Activated naive CD8-positive, alpha-beta T cell (primary cell): Measurements from ENCODE around the gene IGFBP7.

Source experiments
- H3K27ac Mint-ChIP-seq: one replicate; pipeline ENCODE4 v1.8.0; 2021; ENCODE audit warnings: mixed read lengths
- H3K27me3 Mint-ChIP-seq: one replicate; pipeline ENCODE4 v1.8.0; 2021; ENCODE audit warnings: mixed read lengths
- H3K36me3 Mint-ChIP-seq: one replicate; pipeline ENCODE4 v1.8.0; 2021; ENCODE audit warnings: mixed read lengths
- H3K4me1 Mint-ChIP-seq: one replicate; pipeline ENCODE4 v1.8.0; 2021; ENCODE audit warnings: low read depth, mixed read lengths
- H3K4me3 Mint-ChIP-seq: one replicate; pipeline ENCODE4 v1.8.0; 2021; ENCODE audit warnings: mild to moderate bottlenecking, mixed read lengths
- H3K9me3 Mint-ChIP-seq: one replicate; pipeline ENCODE4 v1.8.0; 2021; ENCODE audit warnings: low read depth, mixed read lengths

Gene IGFBP7

DNA sequence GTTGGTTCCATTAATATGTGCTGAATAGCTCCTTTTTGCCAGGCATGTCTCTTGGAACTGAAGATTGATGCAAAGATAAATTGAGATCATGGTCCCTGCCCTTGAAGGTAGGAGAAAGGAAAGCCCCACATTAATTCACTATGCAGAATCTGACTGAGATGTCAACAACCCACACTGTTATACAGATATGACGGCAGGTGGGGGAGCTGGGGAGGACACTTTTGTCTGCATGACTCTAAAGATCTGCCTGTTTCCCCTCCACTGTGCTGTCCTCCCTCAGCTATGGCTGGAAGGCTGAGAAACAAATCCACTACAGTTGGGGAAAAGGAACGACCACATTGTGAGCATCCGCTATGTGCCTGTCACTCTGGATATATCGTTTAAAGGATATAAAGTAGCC is 36.3 kb upstream of the IGFBP7 start:
- Mint-ChIP-seq H3K4me3 (no peak overlapping the region), H3K27me3 (peaks cover 9% of the 10 kb centered on the region), H3K36me3 (no peaks in the 10 kb centered on the region), H3K27ac (no peak overlapping the region), H3K9me3 (no peaks in the 10 kb centered on the region), H3K4me1 (no peaks in the 10 kb centered on the region)

GRCh38 chr4:57144466-57144865 is 34.3 kb upstream of the IGFBP7 start:
- H3K36me3 Mint-ChIP-seq, result no peaks in the 10 kb centered on the region
- H3K4me1 Mint-ChIP-seq, result no peaks in the 10 kb centered on the region
- H3K27me3 Mint-ChIP-seq, result peaks cover 8% of the 10 kb centered on the region
- no peaks in the 10 kb centered on the region for H3K9me3 Mint-ChIP-seq
- no peak overlapping the region for H3K27ac Mint-ChIP-seq
- H3K4me3 Mint-ChIP-seq, result no peak overlapping the region

DNA sequence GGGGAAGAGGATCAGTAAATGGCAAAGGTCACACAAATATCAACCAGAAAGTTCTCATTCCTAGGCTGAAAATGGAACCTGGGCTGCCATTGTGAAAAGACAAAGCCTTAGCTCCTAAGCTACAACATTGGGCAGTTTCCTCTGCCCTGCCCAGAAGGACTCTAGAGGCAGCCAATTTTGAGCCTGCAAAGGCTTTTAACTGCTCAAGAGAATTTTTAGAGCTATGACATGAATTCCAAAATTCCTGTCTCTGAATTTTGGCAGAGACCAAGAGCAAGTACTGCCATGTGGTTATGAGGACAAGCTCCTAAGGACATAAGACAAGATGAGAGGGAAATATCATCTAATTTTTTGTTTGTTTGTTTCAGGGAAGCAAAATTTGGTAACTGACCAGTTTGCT is 29.6 kb upstream of the IGFBP7 start:
- Mint-ChIP-seq H3K4me3 (no peak overlapping the region), H3K27me3 (no peaks in the 10 kb centered on the region), H3K36me3 (no peaks in the 10 kb centered on the region), H3K4me1 (no peaks in the 10 kb centered on the region), H3K27ac (no peak overlapping the region), H3K9me3 (no peaks in the 10 kb centered on the region)

- Mint-ChIP-seq H3K4me3 (no peak overlapping the region), H3K27ac (no peak overlapping the region), H3K36me3 (no peaks in the 10 kb centered on the region), H3K9me3 (no peaks in the 10 kb centered on the region), H3K4me1 (no peaks in the 10 kb centered on the region), H3K27me3 (no peaks in the 10 kb centered on the region)
Observed at GRCh38 chr4:57137261-57137660, 27.1 kb upstream of the IGFBP7 start.

- no peak overlapping the region for H3K4me3 Mint-ChIP-seq
- H3K9me3 Mint-ChIP-seq, result no peaks in the 10 kb centered on the region
- no peaks in the 10 kb centered on the region for H3K27me3 Mint-ChIP-seq
- no peaks in the 10 kb centered on the region for H3K4me1 Mint-ChIP-seq
- H3K36me3 Mint-ChIP-seq, result no peaks in the 10 kb centered on the region
- no peak overlapping the region for H3K27ac Mint-ChIP-seq
Observed at GRCh38 chr4:57136281-57136680, 26.1 kb upstream of the IGFBP7 start.

- no peak overlapping the region for H3K4me3 Mint-ChIP-seq
- no peaks in the 10 kb centered on the region for H3K4me1 Mint-ChIP-seq
- H3K36me3 Mint-ChIP-seq, result no peaks in the 10 kb centered on the region
- no peaks in the 10 kb centered on the region for H3K27me3 Mint-ChIP-seq
- no peaks in the 10 kb centered on the region for H3K9me3 Mint-ChIP-seq
- no peak overlapping the region for H3K27ac Mint-ChIP-seq
Observed at GRCh38 chr4:57132743-57133137, 22.6 kb upstream of the IGFBP7 start.

DNA sequence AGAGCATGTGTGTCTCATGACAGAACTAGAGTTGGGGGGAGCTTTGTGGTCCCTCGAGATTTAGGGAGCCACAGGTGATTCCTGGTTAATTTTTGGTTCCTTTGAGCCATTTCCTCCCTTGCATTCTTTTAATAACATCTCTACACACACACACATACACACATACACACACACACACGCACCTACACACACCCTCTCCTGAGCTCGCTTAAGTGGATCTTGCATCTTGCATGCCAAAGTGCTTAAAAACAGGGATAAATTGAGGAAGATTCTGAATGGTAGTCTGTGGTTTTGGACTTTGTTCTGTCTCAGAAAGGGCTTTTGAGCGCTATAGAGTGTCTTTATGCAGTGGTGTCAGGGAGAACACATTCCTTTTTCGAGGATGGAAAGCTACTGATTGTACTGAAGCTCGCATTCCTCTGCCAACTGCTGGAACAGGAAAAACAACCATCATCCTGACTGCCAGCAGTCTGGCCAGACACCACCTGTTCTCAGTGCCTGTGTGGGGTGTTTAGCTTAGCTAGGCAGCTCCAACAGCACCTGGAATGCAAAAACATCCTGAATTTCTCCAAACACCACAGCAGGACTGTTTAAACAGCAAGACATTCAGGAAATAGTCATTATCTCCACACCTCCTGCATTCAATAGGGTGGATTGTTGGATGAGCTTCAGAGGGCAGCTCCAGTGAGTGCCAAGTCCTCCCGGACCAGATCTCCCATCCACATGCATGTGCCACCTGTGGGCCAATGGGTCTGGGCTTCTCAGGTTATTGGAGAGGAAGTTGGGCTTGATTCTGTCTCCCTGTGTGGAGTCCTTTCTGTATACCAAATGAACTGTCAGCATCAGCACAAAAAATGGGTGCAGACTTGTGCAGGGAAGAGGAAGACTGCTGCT is 21.9 kb upstream of the IGFBP7 start:
- Mint-ChIP-seq H3K9me3 (peaks cover 2% of the 10 kb centered on the region), H3K27me3 (no peaks in the 10 kb centered on the region), H3K27ac (no peak overlapping the region), H3K4me1 (no peaks in the 10 kb centered on the region), H3K4me3 (no peak overlapping the region), H3K36me3 (peaks cover under 1% of the 10 kb centered on the region)

- peaks cover 3% of the 10 kb centered on the region for H3K27me3 Mint-ChIP-seq
- H3K27ac Mint-ChIP-seq, result no peak overlapping the region
- H3K4me3 Mint-ChIP-seq, result no peak overlapping the region
- peaks cover 8% of the 10 kb centered on the region for H3K9me3 Mint-ChIP-seq
- peaks cover 6% of the 10 kb centered on the region for H3K36me3 Mint-ChIP-seq
- H3K4me1 Mint-ChIP-seq, result no peaks in the 10 kb centered on the region
Observed at GRCh38 chr4:57129477-57129876, 19.3 kb upstream of the IGFBP7 start.

DNA sequence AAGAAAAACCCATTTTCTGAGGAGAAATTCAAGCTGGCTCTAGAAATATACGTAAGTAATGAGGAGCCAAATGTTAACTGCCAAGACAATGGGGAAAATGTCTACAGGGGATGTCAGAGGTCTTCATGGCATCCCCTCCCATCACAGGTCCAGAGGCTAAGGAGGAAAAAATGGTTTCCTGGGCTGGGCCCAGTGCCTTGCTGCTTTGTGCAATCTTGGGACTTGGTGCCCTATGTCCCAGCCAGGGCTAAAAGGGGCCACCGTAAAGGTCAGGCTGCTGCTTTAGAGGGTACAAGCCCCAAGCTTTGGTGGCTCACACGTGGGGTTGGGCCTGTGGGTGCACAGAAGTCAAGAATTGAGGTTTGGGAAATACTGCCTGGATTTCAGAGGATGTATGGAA is 17.2 kb upstream of the IGFBP7 start:
- peaks cover 8% of the 10 kb centered on the region for H3K9me3 Mint-ChIP-seq
- H3K4me3 Mint-ChIP-seq, result no peak overlapping the region
- peaks cover 6% of the 10 kb centered on the region for H3K36me3 Mint-ChIP-seq
- H3K27me3 Mint-ChIP-seq, result peaks cover 8% of the 10 kb centered on the region
- H3K27ac Mint-ChIP-seq, result no peak overlapping the region
- no peaks in the 10 kb centered on the region for H3K4me1 Mint-ChIP-seq

GRCh38 chr4:57125996-57126395 is 15.8 kb upstream of the IGFBP7 start:
- H3K4me3 Mint-ChIP-seq, result no peak overlapping the region
- H3K4me1 Mint-ChIP-seq, result no peaks in the 10 kb centered on the region
- peaks cover 6% of the 10 kb centered on the region for H3K36me3 Mint-ChIP-seq
- peaks cover 8% of the 10 kb centered on the region for H3K9me3 Mint-ChIP-seq
- no peak overlapping the region for H3K27ac Mint-ChIP-seq
- H3K27me3 Mint-ChIP-seq, result peaks cover 10% of the 10 kb centered on the region

DNA sequence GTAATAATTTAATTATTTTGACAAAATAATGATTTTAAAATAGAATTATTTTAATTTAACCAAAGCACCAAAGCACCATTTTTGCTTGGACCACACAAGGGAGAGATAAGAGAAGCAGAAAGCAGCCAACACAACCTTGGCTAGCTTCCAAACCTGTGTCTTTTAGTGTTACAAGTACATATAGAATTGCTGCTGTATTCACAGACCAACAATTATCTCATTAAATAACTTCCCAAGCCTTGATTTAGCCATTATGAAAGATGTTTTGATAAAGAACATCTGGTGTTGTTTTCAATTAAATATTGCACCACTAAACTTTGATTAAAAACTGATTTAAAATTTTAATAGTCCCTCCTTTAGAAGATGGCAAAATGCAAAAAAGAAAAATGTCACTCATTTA is 14.0 kb upstream of the IGFBP7 start:
- H3K4me3 Mint-ChIP-seq, result no peak overlapping the region
- no peak overlapping the region for H3K27ac Mint-ChIP-seq
- peaks cover 8% of the 10 kb centered on the region for H3K9me3 Mint-ChIP-seq
- no peaks in the 10 kb centered on the region for H3K4me1 Mint-ChIP-seq
- H3K27me3 Mint-ChIP-seq, result peaks cover 10% of the 10 kb centered on the region
- H3K36me3 Mint-ChIP-seq, result peaks cover 6% of the 10 kb centered on the region

GRCh38 chr4:57122959-57123358 is 12.8 kb upstream of the IGFBP7 start:
- Mint-ChIP-seq H3K4me1 (no peaks in the 10 kb centered on the region), H3K27me3 (peaks cover 14% of the 10 kb centered on the region), H3K36me3 (peaks cover 6% of the 10 kb centered on the region), H3K9me3 (peaks cover 8% of the 10 kb centered on the region), H3K4me3 (no peak overlapping the region), H3K27ac (no peak overlapping the region)

DNA sequence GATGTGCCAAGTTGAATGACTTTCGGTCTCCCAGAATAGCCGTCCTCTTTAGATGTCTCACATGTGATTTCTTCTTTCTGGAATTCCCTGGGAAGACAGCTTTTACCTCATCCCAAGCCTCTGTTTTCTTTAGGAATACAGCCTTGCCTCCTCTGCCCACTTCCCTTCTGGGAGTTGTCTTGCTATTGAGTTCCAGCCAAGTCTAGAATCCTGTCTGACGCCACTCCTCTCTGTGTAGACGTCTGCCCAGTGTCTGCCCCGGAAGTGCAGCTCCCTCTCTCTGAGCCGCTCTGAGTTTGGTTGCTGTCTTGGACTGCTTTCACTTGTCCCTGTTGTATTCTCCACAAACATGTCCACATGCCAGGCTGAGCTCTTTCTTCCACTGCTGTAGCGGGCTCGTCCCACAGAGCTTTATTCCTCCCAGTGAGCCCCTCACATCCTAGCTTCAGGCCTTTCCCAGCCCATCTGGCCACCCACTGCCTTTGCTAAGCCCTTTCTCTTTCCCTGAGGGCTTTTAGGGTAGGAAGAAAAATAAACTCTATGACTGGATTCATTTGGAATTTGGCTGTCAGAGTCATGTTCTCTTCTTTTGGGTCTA is 9.0 kb upstream of the IGFBP7 start:
- Mint-ChIP-seq H3K27ac (no peak overlapping the region), H3K36me3 (no peaks in the 10 kb centered on the region), H3K9me3 (no peaks in the 10 kb centered on the region), H3K27me3 (peaks cover 19% of the 10 kb centered on the region), H3K4me1 (no peaks in the 10 kb centered on the region), H3K4me3 (no peak overlapping the region)

DNA sequence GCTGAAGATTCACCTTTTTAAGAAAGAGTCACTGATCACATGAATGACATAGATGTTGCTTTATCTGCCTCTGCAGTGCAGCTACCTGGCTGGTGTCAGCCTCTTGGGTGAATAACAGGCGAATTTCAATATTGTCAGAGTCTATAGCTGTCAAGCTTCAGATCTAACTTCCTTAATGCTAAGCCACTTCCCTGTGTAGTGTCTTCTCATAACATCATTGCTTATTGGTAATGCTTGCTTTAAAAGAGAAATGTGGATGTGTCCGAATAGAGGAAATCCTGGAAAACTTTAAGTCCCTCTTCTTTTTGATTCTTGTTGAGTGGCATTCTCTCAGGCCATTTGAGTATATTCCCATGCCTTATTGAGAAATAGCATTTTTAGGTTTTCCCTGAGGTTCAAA is 7.3 kb upstream of the IGFBP7 start:
- Mint-ChIP-seq H3K27ac (no peak overlapping the region), H3K36me3 (no peaks in the 10 kb centered on the region), H3K4me1 (no peaks in the 10 kb centered on the region), H3K4me3 (no peak overlapping the region), H3K9me3 (no peaks in the 10 kb centered on the region), H3K27me3 (peaks cover 21% of the 10 kb centered on the region)

- Mint-ChIP-seq H3K9me3 (no peaks in the 10 kb centered on the region), H3K36me3 (no peaks in the 10 kb centered on the region), H3K27me3 (peaks cover 26% of the 10 kb centered on the region), H3K4me3 (no peak overlapping the region), H3K4me1 (peaks cover 3% of the 10 kb centered on the region), H3K27ac (no peak overlapping the region)
Observed at GRCh38 chr4:57116245-57116644, 6.1 kb upstream of the IGFBP7 start.

GRCh38 chr4:57114973-57115372 is 4.8 kb upstream of the IGFBP7 start:
- peaks cover 32% of the 10 kb centered on the region for H3K27me3 Mint-ChIP-seq
- H3K9me3 Mint-ChIP-seq, result no peaks in the 10 kb centered on the region
- H3K4me3 Mint-ChIP-seq, result no peak overlapping the region
- H3K36me3 Mint-ChIP-seq, result no peaks in the 10 kb centered on the region
- peaks cover 11% of the 10 kb centered on the region for H3K4me1 Mint-ChIP-seq
- no peak overlapping the region for H3K27ac Mint-ChIP-seq
